CD4-positive, alpha-beta T cell treated with Interleukin-17A for 4 hours (primary cell): ENCODE data around the gene DHRS12.

Experiments used
- DNase-seq: peaks from one replicate; pipeline ENCODE4 v3.0.0-alpha.2; 2020; ENCODE audit warnings: mixed read lengths

The DHRS12 gene, protein sequence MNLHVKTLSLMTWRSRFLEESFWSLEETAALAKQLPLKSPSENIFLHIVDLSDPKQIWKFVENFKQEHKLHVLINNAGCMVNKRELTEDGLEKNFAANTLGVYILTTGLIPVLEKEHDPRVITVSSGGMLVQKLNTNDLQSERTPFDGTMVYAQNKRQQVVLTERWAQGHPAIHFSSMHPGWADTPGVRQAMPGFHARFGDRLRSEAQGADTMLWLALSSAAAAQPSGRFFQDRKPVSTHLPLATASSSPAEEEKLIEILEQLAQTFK

DNA sequence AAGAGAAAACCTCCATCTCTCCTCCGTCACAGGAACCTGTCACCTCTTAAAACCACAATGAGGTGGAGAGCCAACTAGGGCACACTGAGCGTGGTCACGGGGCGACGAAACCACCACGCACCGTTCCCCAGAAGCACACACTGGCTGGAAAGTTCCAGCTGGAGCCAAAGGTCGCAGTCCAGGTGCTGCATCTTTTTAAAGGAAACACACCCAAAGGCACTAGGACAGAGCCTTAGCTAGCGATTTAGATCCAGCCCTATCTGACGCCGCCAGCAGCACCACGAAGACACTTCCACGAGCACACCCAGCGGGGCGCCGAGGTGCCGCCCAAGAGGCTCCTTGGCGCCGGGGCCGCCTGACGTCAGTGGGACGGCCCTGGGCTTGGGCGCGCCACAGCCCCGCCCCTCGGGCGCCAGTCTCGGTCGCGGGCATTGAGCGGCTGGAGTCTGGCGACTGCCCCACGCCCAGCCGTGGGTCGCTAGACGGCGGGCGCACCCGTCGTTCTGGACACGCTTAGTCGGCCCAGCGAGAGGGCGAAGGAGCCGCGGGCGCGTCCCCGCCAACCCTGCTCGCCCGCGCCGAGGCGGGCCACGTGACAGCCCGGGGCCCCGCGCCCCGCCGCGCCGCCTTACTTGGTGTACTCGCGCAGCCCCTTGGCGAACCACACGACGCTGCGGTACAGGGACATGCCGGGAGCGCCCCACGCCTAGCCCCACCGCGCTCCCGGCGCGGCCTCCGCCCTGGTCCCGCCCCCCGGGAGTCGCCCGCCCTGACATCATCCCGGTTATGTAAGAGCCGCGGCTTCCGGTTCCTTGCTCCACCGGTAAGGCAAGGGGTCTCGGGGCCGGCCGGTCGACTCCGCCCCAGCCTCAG, at the start of gene DHRS12:
Gene DHRS12, minus strand, starts transcription at position 742 of the 873 bp plus-strand sequence. CDS start 4,504 bp downstream, outside the sequence.
- DNase-seq: peak; percentile 88

DNA sequence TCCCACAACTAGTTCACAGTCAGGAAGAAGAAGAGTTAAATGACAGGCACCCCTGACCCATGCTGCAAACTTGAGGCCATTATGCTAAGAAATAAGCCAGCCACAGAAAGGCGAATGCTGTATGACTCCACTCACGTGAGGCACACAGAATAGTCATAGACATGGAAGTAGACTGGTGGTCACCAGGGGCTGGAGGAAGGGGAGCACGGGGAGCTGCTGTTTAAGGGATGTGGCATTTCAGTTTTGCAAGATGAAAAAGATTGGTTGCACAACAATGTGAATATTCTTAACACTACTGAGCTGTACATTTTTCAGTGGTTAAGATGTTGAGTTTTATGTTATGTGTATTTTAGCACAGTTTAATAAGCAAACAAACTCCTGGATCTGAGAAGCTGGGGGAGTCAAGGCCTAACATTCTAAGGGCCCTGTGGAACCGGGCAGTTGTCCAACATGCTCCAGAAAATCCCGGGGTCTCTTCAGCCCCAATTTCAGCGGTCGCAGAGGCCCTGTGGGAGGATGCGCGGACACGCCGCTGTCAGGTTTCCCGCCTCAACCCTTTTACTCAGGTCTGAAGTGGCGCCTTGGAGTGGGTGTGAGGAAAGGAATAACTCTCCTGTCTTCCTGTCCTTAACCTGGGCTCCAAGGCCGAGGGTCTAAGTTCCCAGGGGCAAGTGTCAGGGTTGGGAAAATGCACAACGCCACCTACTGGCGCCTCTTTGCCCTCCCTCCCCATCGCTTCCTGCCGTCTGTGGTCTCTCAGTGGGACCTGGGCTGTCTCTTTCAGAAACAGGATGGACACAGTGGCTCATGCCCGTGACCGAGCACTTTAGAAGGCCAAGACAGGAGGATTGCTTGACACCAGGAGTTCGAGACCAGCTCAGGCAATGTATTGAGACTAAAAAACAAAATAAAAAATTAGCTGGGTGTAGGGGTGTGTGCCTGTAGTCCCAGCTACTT, 45.5 kb upstream of the DHRS12 start:
- peak; percentile 55 for DNase-seq

DNA sequence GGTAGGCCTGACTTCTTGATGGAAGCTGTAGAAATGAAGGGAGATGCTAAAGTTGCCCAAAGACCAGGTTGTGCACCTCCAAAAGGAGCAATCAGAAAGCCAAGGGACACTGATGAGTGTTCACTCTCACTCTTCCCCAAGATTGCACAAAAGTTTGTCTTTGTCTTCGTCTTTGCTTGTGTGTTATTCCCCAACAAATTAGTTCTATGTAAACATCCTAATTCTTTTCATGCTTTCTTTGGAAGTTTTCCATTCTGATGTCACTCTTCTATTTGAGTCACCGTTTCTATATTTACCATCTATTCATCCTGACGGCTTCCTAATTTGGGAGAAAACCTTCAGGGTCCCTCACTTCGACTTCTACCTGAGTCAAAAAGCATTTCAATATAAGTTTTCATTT, 44.7 kb upstream of the DHRS12 start:
- no peak for DNase-seq

DNA sequence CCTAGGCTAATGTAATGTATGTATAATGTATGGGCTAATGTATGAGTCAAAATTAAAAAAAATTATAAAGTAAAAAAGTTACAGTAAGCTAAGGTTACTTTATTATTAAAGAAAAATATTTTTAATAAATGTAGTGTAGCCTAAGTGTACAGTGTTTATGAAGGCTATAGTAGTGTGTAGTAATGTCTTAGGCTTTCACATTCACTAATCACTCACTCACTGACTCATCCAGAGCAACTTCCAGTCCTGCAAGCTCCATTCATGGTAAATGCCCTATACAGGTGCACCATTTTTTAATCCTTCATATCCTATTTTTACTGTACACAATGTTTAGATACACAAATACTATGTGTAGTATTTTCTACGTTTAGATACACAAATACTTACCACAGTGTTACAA, 42.8 kb upstream of the DHRS12 start:
- no peak for DNase-seq

DNA sequence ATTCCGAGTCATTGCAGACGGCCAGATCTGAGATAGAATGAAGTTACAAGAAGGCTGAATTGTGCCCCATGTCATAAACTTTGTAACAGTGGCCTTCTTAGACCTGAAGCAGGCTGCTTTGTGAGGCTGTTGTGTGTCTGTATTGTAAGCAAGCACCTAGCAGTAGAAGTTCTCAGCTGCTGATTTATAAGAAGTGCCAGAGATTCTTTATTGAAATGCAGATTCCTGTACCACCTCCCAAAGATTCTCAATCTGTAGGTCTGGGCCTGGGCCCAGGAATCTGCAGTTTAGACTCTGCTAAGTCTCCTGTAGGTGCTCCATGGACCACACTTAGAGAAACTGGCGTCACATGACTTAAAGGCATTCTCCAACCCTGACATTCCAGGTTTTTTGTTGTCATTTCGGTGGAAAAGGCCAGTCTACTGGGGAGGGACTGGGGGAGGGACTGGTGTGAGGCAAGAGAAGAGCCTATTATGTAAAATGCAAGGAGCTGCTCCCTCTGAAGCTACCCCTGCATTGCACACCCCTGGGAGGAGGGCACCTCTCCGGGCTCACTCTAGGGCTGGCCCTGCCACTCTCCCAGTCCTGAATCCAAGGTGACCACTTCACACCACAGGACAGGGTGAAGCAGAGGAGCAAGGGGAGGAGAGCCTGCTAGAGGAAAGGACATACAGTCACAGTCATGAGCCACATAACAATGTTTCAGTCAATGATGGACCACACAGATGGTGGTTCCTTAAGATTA, 41.8 kb upstream of the DHRS12 start:
- no peak for DNase-seq

DNA sequence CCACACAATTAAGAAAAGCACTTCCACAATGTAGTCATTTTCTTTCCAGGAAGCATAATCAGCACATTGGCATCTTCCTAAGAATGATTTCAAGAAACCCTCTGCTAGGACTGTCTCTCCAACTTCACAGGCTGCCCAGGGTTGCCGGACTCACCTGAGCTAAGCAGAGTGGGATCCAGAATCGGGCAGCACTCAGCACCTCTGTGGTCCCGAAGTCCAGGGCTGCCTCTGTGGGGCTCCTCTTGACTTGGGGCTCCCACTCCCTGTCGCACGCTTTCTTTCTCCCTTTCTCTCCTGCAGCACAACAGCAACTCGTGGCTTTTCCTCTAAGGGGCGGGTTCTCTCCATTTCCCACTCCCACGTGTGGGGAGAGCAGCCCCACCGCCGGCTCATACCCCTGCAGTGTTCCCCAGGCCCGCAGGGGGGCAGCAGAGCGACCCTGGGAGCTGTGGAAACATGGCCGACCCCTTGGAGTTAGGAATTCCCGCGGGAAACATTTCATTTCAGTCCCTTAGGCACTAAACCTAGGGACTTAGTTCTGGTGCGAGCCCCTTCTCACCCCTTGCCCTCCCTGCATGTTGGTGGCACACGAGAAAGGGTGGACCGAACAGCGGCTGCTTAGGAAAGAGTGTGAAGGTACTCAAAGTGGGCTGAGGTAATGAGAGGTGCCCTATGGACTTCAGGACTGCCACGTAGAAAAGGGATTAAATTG, 41.1 kb upstream of the DHRS12 start, which contains the start of gene TMEM272:
Gene TMEM272, minus strand, starts transcription at position 316 of the 712 bp plus-strand sequence. CDS start 6,647 bp downstream, outside the sequence.
- peak; percentile 65 for DNase-seq

DNA sequence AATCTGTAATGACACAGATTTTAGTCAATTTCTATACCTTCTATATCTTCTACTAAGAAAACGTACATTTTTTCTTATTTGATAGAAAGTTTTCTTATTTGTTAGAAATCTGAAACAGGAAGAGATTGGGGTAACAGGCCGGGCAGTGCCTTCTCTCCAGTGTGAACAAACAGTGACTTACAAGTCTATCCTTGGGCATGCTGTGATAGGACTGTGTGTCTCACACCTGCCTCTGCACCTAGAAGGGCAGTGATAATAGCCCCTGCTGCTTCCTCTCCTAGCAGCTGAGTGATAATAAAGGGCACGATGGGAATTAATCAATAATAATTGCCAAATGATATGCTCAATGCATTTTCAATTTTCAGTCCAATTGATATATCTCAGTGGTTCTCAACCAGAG, 39.6 kb upstream of the DHRS12 start:
- no peak for DNase-seq

DNA sequence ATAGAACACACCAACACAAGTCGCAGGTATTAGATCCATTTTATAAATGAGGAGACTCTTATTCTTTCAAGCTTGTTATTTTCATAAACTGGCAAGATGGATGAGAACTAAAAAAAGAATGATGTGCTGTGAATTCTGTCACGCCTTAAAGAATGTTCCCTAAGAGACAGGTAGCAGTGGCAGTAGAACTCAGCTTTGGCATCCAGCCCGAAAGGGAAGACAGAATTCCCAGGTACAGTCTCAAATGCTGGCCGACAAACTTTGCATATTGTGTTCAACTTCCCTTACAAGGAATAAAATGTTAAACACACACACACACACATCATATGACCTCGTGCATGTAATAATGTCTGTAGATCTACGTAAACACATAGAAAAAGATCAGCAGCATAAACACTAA, 37.8 kb upstream of the DHRS12 start:
- no peak for DNase-seq

DNA sequence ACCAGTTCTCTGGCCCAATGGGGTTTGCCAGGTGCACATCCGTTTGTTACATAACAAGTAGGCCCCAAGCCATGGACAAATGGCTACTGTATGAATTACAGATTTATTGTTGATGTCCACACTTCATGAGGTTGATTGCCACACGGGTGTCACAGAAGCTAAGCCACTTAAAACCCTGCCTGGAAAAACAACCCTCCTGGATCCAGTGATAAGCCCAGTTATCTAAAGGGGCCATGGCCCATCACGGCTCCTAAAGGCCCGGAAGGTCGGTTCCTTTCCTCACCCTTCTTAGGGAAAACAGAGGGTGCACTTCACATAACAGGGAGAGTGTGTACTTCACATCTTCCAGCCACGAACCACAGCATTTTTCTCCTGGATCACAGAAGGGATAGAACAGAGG, 37.0 kb upstream of the DHRS12 start:
- no peak for DNase-seq

DNA sequence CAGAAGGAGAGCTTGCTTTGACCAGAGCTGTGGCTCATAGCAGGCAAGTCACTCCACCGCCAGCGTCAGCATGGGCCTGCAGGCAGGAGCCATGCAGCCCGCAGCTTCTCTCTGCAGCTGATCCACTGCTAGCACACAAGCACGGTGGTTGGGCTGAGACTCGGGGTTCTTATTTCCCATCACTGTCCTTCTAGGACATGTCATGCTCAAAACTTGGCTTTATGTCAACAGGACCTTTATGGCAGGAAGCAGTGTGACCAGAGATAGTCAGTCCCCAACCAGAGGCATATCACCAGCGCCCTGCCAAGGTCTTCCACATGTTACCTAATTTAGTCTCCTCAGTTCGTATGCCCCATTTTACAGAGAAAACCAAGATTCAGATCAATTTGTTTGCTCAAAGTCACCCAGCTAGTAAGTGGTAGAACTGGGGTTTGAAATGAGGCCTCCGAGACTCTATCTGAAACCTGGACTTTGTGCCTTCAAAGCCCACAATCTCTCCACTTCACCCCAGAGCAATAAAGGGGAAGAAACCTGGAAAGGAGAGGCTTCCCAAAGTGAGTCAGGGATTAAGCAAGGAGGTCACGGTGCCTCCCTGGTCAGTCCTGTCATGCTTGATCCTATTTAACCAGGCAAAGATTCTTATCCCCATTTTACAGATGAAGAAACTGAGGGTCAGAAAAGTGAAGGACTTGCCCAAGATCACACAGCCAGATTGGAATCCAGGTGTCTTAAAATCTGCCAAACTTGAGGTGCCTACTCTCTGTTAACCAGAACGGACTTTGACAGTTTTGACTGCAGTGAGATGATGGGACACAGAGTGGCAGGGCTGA, 36.0 kb upstream of the DHRS12 start:
- no peak for DNase-seq

DNA sequence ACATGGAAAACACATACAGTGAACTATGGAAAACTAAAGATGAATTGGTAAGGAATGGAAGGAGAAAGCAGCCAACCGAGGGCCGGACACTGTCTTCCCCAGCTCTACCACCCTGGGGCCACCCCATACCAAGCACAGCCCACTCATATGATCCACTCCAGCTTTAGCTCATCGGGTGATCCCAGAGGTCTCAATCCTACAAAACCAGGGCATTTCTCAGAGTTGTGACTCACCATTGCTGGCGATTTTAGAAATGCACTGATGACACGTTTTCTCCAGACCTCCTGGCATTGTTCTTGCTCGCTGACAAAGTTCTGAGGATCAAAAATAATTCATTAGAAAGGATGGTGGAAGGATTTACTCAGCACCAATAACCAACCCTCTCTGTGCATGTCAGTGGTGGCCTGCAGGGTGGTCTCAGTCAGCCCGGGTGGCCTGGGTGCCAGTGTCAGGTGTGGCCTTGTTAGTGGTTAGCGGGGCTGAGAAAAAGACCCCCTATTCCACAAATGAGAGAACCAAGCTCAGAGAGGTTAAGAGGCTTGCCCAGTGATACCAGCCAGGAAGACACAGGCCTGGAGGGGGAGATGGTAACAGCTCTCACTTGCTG, 34.4 kb upstream of the DHRS12 start:
- no peak for DNase-seq

DNA sequence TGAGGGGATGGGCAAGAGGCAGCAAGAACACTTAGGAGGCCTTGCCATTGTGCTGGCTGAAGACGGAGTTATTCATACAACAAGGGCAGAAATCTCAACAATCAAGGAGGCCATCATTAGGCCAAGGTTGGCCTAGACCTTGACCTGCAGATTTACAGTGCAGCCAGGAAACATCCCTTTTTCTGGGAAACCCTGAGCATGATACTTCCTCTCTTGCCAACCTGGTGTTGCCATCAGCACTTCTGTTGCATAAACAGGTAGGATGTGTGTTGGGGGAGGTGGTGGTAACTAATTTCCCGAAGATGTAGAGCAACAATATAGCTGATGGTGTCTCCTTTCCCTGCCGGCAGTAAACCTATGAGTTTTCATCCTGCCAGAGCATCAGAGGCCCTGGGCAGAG, 33.1 kb upstream of the DHRS12 start:
- no peak for DNase-seq

DNA sequence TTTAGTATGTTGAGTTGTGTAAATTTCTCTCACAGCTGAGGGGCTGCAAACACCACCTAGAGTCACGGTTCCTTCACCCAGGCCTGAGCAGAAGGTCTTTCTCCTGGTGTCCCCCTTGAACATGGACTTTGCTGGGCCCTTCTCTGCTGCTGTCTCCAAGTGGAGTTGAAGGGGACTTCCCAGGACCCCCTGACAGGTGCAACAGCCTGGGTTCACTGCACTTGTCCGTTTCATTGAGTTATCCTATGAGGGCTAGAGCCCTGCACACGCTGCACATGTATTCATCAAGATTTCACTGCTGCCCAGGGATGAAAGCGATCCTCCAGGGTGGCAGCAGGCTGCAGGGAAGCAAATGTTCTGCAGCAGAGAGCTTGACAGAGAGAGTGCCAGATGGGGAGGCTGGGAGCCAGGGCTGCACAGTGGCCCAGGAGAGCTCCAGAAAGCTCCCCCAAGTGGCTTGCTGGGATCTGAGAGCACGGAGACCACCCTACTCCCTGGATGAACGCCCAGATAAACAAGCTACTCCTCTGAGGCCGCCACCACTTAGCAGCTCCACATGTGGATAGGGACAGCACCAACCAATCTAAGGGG, 30.7 kb upstream of the DHRS12 start:
- DNase-seq: no peak

DNA sequence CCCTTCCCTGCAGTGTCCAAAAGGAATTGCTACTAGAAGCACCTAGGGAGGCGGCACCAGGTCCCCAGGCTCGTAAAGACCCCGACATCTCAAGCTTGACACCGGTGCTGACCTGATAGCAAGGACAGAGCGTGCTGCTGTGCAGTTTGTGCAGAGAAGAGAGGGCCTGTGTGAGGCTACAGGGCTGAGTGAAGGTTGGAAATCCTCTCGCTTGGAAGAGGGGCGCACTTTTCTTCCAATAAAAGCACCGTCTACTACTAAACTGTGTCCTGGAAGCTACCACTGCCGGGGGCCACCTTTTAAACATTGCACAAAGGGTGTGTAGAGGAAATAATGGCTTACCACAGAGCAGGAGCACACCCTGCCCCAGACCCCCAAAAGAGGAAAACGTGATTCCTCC, 30.0 kb upstream of the DHRS12 start:
- no peak for DNase-seq

DNA sequence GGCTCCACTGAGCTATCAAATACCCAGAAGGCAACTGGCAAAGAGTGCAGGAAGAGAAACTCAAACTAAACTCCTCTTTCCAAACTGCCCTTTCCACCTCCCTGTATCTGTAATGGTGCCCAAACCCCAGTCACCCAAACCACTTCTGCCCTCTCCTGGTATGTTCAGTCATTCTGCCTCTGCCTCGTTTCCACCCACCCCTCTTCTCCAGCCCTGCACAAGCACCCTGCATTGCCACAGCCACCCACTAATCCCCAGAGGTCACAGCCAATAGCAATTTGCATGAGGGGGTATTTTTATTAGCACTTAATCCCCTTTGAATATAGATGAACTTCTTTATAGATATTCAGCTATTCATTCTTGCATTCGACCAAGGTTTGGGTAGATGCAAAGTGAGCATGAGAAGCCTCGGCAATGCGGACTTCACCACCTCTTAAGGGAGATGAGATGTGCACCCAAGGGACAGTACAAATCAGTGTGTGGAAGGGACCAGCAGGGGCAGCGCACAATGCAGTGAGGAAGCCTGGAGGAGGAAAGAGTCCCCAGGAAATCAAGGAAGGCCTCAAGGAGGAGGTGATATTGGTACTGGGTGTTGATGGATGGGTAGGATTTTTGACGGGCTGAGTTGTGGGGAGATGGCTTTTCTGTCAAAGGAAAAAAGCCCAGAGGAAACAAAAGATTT, 28.6 kb upstream of the DHRS12 start:
- DNase-seq: peak; percentile 74

DNA sequence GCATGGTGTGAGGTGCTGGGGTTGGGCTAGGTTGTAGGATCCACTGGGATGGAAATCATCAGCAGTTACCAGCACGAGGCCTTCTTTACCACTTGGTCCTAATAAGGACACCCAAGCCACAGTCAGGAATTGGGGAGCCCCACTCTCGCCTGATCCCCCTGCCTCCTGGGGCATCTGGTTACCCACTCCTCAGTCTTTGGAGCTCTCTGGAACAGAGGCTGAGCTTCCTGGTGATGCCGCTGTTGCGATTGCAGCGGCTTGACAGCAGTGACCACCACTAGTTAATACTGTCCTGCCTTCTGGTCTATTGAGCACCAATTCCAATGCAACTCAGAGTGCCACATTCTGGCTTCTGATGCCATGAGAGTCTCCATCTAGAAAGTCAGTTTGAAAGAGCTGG, 27.6 kb upstream of the DHRS12 start:
- no peak for DNase-seq

DNA sequence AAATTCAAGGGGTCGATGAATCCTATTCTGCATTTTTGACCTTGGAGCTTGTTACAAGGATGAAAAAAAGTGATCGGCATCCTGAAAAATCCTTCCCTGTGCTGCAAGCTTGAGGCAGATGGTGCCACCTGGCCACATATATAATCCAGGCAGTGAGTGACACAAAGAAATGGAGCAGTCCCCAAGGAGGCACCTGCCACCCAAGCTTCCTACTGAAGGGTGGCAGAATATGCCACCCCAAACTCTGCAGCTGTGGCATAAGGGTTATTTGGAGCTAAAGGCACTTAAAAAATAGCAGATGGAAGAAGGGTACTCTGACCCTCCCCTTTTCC, 25.6 kb upstream of the DHRS12 start:
- no peak for DNase-seq

DNA sequence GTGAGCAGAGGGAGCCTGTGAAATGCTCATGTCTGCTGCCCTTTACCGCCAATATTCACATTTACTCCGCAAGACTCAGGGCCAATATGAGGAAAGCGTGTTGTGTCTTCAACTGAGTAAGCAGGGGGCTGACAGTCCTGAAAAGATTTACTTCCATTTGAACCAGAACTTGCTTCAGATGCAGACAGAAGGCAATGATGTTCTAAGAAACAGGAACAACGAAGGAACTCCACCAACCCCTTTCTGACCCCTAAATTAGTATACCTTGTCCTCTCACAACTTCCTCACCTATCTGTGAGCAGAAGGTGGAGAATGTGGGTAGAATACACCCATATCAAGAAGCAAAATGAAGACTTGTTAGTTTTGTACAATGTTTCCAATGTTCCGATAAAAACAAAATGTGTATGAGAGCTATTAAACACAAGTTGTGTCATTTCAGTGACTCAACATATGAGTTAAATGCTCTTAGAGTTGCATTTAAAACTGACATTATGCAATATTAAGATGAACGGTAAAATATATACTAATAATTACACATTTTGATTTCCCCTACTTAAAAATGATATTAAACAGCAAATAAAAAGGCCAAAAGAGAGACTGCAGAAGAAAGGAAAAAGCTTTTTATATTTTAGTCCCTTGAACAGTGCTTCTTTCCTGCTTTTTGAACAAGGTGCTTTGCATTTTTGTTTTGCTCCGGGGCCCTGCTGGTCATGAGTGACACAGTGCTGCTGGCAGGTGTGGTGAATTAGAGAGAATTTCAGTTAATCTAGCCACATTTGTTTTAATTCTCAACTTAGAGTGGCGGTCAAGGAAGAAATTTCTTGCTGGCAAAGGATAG, 25.0 kb upstream of the DHRS12 start:
- no peak for DNase-seq
